ENCODE measurements around the gene FHL3. TPM values are rescaled to one million over a fixed set of nuclear protein-coding genes. Genes with fewer than 3 reads are reported as not detected.

FHL3 gene
- total RNA-seq, 2 experiments from 2014 or later, result 26.6 to 26.7 TPM

- Mint-ChIP-seq H3K27ac (no peak overlapping the region), H3K27me3 (no peaks in the 10 kb centered on the region), H3K36me3 (ENCODE audit: low read depth) (no peaks in the 10 kb centered on the region), H3K4me3 (no peak overlapping the region), H3K4me1 (ENCODE audit: low read depth) (peaks cover 28% of the 10 kb centered on the region), H3K9me3 (no peaks in the 10 kb centered on the region)
- DNase-seq (no peak), ATAC-seq (no peak)
- intact Hi-C loops (cut with micrococcal nuclease), result no loop called here
- ChIA-PET CTCF (interaction anchor here (1.1 to 1.5 kb wide), 5 partner anchors 9 to 59 kb away, joined by 3 to 4 read pairs (median 3); no protein-coding TSS in a partner anchor), POLR2A (interaction anchor here (0.9 to 2.1 kb wide), 2 partner anchors 36 to 89 kb away, joined by 4 read pairs; partner anchors contain the start of gene MTF1)
- no peak for TF ChIP-seq CTCF (IDR thresholded peaks at IDR 0.05)
Measured at GRCh38 chr1:37948841-37949240, 56.5 kb downstream of the FHL3 start.

- Mint-ChIP-seq H3K4me1 (ENCODE audit: low read depth) (peaks cover 28% of the 10 kb centered on the region), H3K36me3 (ENCODE audit: low read depth) (no peaks in the 10 kb centered on the region), H3K4me3 (no peak overlapping the region), H3K9me3 (no peaks in the 10 kb centered on the region), H3K27me3 (no peaks in the 10 kb centered on the region), H3K27ac (peak overlapping the region; percentile 18)
- no peak for TF ChIP-seq CTCF (IDR thresholded peaks at IDR 0.05)
- CTCF ChIA-PET, result interaction anchor here (1.1 to 1.5 kb wide), 3 partner anchors 12 to 58 kb away, joined by 3 to 4 read pairs (median 4); no protein-coding TSS in a partner anchor
- POLR2A ChIA-PET, result interaction anchor here (0.9 to 2.1 kb wide), 3 partner anchors 13 to 88 kb away, joined by 3 to 5 read pairs (median 4); partner anchors contain the start of gene MTF1
- DNase-seq (no peak), ATAC-seq (no peak)
- intact Hi-C loops (cut with micrococcal nuclease), result no loop called here
Measured at GRCh38 chr1:37948166-37948565, 57.1 kb downstream of the FHL3 start.

GRCh38 chr1:37947364-37947763 is 58.0 kb downstream of the FHL3 start:
- peak overlapping the region; percentile 82 for H3K4me3 Mint-ChIP-seq
- ATAC-seq (peak; percentile 25), DNase-seq (no peak)
- no peaks in the 10 kb centered on the region for H3K27me3 Mint-ChIP-seq
- H3K36me3 Mint-ChIP-seq (ENCODE audit: low read depth), result no peaks in the 10 kb centered on the region
- no peaks in the 10 kb centered on the region for H3K9me3 Mint-ChIP-seq
- CTCF ChIA-PET, result interaction anchor here (0.6 to 1.2 kb wide), 4 partner anchors 11 to 97 kb away, joined by 3 to 4 read pairs (median 3); no protein-coding TSS in a partner anchor
- peak overlapping the region; percentile 98 for H3K27ac Mint-ChIP-seq
- H3K4me1 Mint-ChIP-seq (ENCODE audit: low read depth), result peaks cover 26% of the 10 kb centered on the region
- intact Hi-C loops (cut with micrococcal nuclease), result no loop called here
- TF ChIP-seq CTCF (IDR thresholded peaks at IDR 0.05), result no peak
- POLR2A ChIA-PET, result interaction anchor here (0.7 to 1.5 kb wide), 6 partner anchors 11 to 87 kb away, joined by 3 to 5 read pairs (median 3); partner anchors contain the start of gene SF3A3

Other genes with a start within 250 kb of the FHL3 start
- gene EPHA10, start 240.4 kb downstream of the FHL3 start, total RNA-seq, result not detected
- 1 to 10 TPM; 1.2 to 1.4 TPM for gene MANEAL, start 211.7 kb downstream of the FHL3 start, total RNA-seq
- gene C1orf122, start 197.7 kb downstream of the FHL3 start, total RNA-seq, result 10 to 100 TPM; 17.4 to 17.9 TPM
- gene YRDC, start 197.3 kb downstream of the FHL3 start, total RNA-seq, result 10 to 100 TPM; 36.2 to 37.1 TPM
- gene MTF1, start 145.9 kb downstream of the FHL3 start, total RNA-seq, result 10 to 100 TPM; 17.7 to 21.3 TPM
- 10 to 100 TPM; 27.7 to 29.1 TPM for gene INPP5B, start 58.5 kb downstream of the FHL3 start, total RNA-seq
- gene SF3A3, start 15.5 kb downstream of the FHL3 start, total RNA-seq, result 10 to 100 TPM; 94.9 to 96.7 TPM
- 10 to 100 TPM; 58.1 to 60.6 TPM for gene UTP11, start 7.2 kb upstream of the FHL3 start, total RNA-seq
- gene POU3F1, start 41.3 kb upstream of the FHL3 start, total RNA-seq, result under 1 TPM in 1 of 2 experiments, not detected in 1; 0.16 TPM